WERI-Rb-1 (cell line): ENCODE results near the gene PPP6C.

ENCODE experiments used
- DNase-seq: peaks from one replicate; pipeline ENCODE4 v3.0.0-alpha.2; 2020
- H3K27ac ChIP-seq: fragments of 250-450 bp; sonication (Bioruptor Pico); 2 replicates; pipeline ENCODE4 v1.5.1; 2020; ENCODE audit warnings: mild to moderate bottlenecking, moderate library complexity
- H3K27me3 ChIP-seq: fragments of 250-450 bp; sonication (Bioruptor Pico); 2 replicates; pipeline ENCODE4 v1.5.1; 2021; ENCODE audit warnings: mild to moderate bottlenecking, low read depth, moderate library complexity; ENCODE audit not compliant: insufficient read depth, severe bottlenecking
- H3K36me3 ChIP-seq: fragments of 250-450 bp; sonication (Bioruptor Pico); 2 replicates; pipeline ENCODE4 v1.5.1; 2020; ENCODE audit warnings: mild to moderate bottlenecking, moderate library complexity
- H3K4me3 ChIP-seq: 2 replicates; pipeline ENCODE4 v1.5.1; 2011; ENCODE audit warnings: low read depth, mild to moderate bottlenecking, control low read depth, low read length
- H3K9me3 ChIP-seq: fragments of 250-450 bp; sonication (Bioruptor Pico); 2 replicates; pipeline ENCODE4 v1.5.1; 2021; ENCODE audit warnings: mild to moderate bottlenecking, moderate library complexity; ENCODE audit not compliant: severe bottlenecking
- CTCF ChIP-seq: IDR thresholded peaks from 2 replicates; pipeline ENCODE4 v1.5.1; 2011; ENCODE audit warnings: low read depth, mild to moderate bottlenecking, control low read depth, inconsistent platforms, low read length

The PPP6C gene

GRCh38 chr9:125141751-125142150 is 47.9 kb downstream of the PPP6C start:
- Histone ChIP-seq H3K27ac (no peak overlapping the region), H3K4me3 (no peak overlapping the region), H3K9me3 (no peaks in the 10 kb centered on the region), H3K36me3 (peaks cover 23% of the 10 kb centered on the region), H3K27me3 (no peaks in the 10 kb centered on the region)
- no peak for TF ChIP-seq CTCF
- no peak for DNase-seq

- no peak overlapping the region for H3K4me3 ChIP-seq
- H3K36me3 ChIP-seq: peaks cover 23% of the 10 kb centered on the region
- no peaks in the 10 kb centered on the region for H3K9me3 ChIP-seq
- H3K27ac ChIP-seq: no peak overlapping the region
- no peaks in the 10 kb centered on the region for H3K27me3 ChIP-seq
- TF ChIP-seq CTCF: no peak
- DNase-seq: no peak
Measured at GRCh38 chr9:125141251-125141650, 48.4 kb downstream of the PPP6C start.

GRCh38 chr9:125140576-125140975 is 49.0 kb downstream of the PPP6C start:
- no peak for DNase-seq
- H3K9me3 ChIP-seq: no peaks in the 10 kb centered on the region
- TF ChIP-seq CTCF: no peak
- H3K36me3 ChIP-seq: peaks cover 23% of the 10 kb centered on the region
- no peaks in the 10 kb centered on the region for H3K27me3 ChIP-seq
- no peak overlapping the region for H3K4me3 ChIP-seq
- H3K27ac ChIP-seq: no peak overlapping the region

- no peak overlapping the region for H3K27ac ChIP-seq
- no peak for DNase-seq
- peaks cover 23% of the 10 kb centered on the region for H3K36me3 ChIP-seq
- no peaks in the 10 kb centered on the region for H3K27me3 ChIP-seq
- TF ChIP-seq CTCF: no peak
- no peaks in the 10 kb centered on the region for H3K9me3 ChIP-seq
- no peak overlapping the region for H3K4me3 ChIP-seq
Measured at GRCh38 chr9:125137200-125137599, 52.4 kb downstream of the PPP6C start.

GRCh38 chr9:125134976-125135375 is 54.6 kb downstream of the PPP6C start:
- no peak for DNase-seq
- no peaks in the 10 kb centered on the region for H3K27me3 ChIP-seq
- no peak overlapping the region for H3K4me3 ChIP-seq
- H3K27ac ChIP-seq: no peak overlapping the region
- no peaks in the 10 kb centered on the region for H3K9me3 ChIP-seq
- no peak for TF ChIP-seq CTCF
- H3K36me3 ChIP-seq: peaks cover 10% of the 10 kb centered on the region
